ENCODE measurements around the gene USP38.

USP38 gene

DNA sequence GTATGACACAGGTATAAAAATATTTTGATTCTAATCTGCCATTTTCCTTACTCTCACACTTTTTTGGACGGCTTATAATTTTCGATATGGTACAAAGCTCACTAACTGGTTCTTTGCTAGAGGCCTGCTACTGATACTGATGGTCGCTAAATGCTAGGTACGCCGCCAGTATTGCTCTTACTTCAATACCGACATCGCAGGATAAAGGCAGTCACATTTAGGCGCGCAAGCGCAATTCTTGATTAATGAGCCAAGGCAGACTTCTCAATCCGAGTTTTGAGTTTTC lies 557 bp upstream of the USP38 start:
- DNase-seq, result no peak

DNA sequence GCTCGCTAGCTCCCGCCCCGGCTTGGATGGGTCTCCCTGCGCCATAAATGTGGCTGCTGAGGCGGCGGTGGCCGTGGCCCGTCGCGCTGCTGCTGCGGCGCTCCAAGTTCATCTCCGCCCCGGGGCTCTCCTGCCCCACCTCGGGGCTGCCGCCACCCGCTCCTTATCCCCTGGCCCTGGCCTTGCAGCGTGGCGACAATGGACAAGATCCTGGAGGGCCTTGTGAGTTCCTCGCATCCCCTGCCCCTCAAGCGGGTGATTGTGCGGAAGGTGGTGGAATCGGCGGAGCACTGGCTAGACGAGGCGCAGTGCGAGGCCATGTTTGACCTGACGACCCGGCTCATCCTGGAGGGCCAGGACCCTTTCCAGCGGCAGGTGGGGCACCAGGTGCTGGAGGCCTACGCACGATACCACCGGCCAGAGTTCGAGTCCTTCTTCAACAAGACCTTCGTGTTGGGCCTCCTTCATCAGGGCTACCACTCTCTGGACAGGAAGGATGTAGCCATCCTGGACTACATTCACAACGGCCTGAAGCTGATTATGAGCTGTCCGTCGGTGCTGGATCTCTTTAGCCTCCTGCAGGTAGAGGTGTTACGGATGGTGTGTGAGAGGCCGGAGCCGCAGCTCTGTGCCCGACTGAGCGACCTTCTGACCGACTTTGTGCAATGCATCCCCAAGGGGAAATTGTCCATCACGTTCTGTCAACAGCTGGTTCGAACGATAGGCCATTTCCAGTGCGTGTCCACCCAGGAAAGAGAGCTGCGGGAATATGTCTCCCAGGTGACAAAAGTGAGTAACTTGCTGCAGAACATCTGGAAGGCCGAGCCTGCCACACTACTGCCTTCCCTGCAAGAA lies 763 bp downstream of the USP38 start:
- Histone ChIP-seq H3K4me1 (ENCODE audit: control insufficient read depth, insufficient read depth, low read length, poor library complexity, severe bottlenecking) (peaks cover 22% of the 10 kb centered on the region), H3K4me3 (ENCODE audit: insufficient read depth, low read depth, low read length, poor library complexity, severe bottlenecking) (peak overlapping the region; percentile 85), H3K27me3 (replicated peaks; ENCODE audit: control insufficient read depth, insufficient read depth, low read length, poor library complexity, severe bottlenecking) (no peaks in the 10 kb centered on the region), H3K27ac (ENCODE audit: insufficient read depth, low read length, poor library complexity, severe bottlenecking) (peak overlapping the region; percentile 95), H3K9me3 (ENCODE audit: control insufficient read depth, low read length) (no peaks in the 10 kb centered on the region), H3K36me3 (ENCODE audit: control insufficient read depth, insufficient read depth, low read length) (peaks cover 4% of the 10 kb centered on the region)
- peak in 2 of 3 donors; percentile 0 to 5 for DNase-seq

More for the DNA sequence above, 557 bp upstream of the USP38 start:
- Histone ChIP-seq H3K4me3 (ENCODE audit: insufficient read depth, low read depth, low read length, poor library complexity, severe bottlenecking) (peak overlapping the region; percentile 85), H3K9me3 (ENCODE audit: control insufficient read depth, low read length) (no peaks in the 10 kb centered on the region), H3K27me3 (replicated peaks; ENCODE audit: control insufficient read depth, insufficient read depth, low read length, poor library complexity, severe bottlenecking) (no peaks in the 10 kb centered on the region), H3K4me1 (ENCODE audit: control insufficient read depth, insufficient read depth, low read length, poor library complexity, severe bottlenecking) (peaks cover 22% of the 10 kb centered on the region), H3K27ac (ENCODE audit: insufficient read depth, low read length, poor library complexity, severe bottlenecking) (peak overlapping the region; percentile 95), H3K36me3 (ENCODE audit: control insufficient read depth, insufficient read depth, low read length) (no peaks in the 10 kb centered on the region)

DNA sequence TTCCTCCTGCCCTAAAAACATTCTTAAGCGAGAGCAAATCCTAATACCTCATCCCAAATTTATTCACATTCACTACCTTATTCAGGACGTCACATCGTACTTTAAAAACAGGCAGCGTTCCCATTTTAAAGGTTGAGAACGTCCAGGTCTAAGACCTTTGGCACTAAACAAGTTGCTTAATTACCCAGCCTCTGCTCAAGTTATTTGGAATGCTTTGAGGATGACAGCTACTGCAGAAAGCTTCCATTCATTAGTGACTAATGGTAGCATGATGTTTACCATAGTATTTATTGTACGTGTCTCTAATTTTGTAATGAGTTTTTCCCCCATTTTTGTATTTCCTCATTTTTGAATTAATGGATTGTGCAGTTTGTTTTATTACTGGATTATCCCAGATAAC lies 1.5 kb downstream of the USP38 start:
- Histone ChIP-seq H3K4me3 (ENCODE audit: insufficient read depth, low read depth, low read length, poor library complexity, severe bottlenecking) (peak overlapping the region; percentile 85), H3K36me3 (ENCODE audit: control insufficient read depth, insufficient read depth, low read length) (peaks cover 11% of the 10 kb centered on the region), H3K4me1 (ENCODE audit: control insufficient read depth, insufficient read depth, low read length, poor library complexity, severe bottlenecking) (peaks cover 22% of the 10 kb centered on the region), H3K27me3 (replicated peaks; ENCODE audit: control insufficient read depth, insufficient read depth, low read length, poor library complexity, severe bottlenecking) (no peaks in the 10 kb centered on the region), H3K27ac (ENCODE audit: insufficient read depth, low read length, poor library complexity, severe bottlenecking) (peak overlapping the region; percentile 95), H3K9me3 (ENCODE audit: control insufficient read depth, low read length) (no peaks in the 10 kb centered on the region)
- no peak for DNase-seq

DNA sequence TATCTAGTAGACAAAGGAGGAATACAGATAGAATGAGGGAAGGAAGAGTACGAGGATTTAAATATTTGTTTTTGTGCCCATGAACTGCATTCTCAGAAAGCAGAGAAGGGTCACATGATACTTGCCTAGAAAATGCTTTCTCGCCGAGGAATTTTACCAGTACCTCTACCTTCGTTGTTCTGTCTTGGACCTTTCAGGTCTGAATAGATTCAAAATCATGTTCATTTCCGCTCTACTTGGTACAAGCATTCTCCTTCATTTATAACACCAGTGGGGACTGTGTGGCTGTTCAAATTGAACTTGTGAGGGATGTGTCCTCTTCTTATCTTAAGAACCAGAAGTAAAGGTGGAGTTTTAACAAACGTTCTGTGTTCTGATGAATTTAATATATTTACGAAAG lies 1.9 kb downstream of the USP38 start:
- Histone ChIP-seq H3K9me3 (ENCODE audit: control insufficient read depth, low read length) (no peaks in the 10 kb centered on the region), H3K27ac (ENCODE audit: insufficient read depth, low read length, poor library complexity, severe bottlenecking) (peak overlapping the region; percentile 95), H3K4me3 (ENCODE audit: insufficient read depth, low read depth, low read length, poor library complexity, severe bottlenecking) (peak overlapping the region; percentile 85), H3K4me1 (ENCODE audit: control insufficient read depth, insufficient read depth, low read length, poor library complexity, severe bottlenecking) (peaks cover 22% of the 10 kb centered on the region), H3K36me3 (ENCODE audit: control insufficient read depth, insufficient read depth, low read length) (peaks cover 15% of the 10 kb centered on the region), H3K27me3 (replicated peaks; ENCODE audit: control insufficient read depth, insufficient read depth, low read length, poor library complexity, severe bottlenecking) (no peaks in the 10 kb centered on the region)
- DNase-seq, result no peak

DNA sequence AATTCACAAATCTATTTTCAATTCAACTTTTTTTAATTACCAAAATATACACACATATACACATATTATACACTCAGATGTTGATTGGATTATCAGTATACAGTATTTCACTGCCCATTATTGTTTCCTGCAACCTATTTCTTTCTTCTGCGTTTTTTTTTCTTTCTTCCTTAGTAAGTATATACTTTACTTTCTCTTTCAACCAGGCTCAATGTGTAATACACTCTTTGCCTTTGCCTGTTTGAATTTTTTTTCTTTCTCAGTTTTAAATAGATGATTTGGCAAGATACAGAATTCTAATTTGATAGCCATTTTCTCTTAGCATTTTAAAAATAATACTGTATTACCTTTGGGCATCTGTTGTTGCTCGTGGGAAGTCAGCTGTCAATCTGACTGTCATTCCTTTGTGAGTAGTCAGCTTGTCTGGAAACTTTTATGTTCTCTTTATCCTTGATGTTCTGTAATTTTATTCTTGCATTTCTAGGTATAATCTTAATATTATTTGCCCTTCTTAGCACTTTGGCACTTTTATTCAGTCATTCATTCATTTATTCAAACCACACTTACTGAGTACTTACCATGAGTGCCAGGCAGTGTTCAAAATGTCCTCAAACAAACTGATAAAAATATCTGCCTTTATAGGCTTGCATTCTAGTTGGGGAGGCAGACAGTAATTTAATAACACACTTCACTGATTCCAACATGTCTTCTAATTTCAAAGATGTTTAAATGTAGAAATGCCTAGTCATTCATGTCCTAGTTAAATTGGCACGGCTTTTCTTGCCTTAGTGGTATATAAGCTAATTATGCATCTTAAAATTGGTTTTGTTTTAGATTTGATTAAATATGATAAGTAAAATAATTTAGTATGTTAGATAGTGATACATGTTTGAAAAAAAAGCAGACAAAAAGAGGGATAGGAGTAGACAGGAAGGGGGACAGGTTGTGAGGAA lies 3.7 kb downstream of the USP38 start:
- no peaks in the 10 kb centered on the region for H3K27me3 ChIP-seq (replicated peaks; ENCODE audit: control insufficient read depth, insufficient read depth, low read length, poor library complexity, severe bottlenecking)
- H3K9me3 ChIP-seq (ENCODE audit: control insufficient read depth, low read length), result no peaks in the 10 kb centered on the region
- peaks cover 30% of the 10 kb centered on the region for H3K36me3 ChIP-seq (ENCODE audit: control insufficient read depth, insufficient read depth, low read length)
- no peak for DNase-seq
- H3K4me3 ChIP-seq (ENCODE audit: insufficient read depth, low read depth, low read length, poor library complexity, severe bottlenecking), result peak overlapping the region; percentile 85
- H3K4me1 ChIP-seq (ENCODE audit: control insufficient read depth, insufficient read depth, low read length, poor library complexity, severe bottlenecking), result peaks cover 21% of the 10 kb centered on the region
- no peak overlapping the region for H3K27ac ChIP-seq (ENCODE audit: insufficient read depth, low read length, poor library complexity, severe bottlenecking)

DNA sequence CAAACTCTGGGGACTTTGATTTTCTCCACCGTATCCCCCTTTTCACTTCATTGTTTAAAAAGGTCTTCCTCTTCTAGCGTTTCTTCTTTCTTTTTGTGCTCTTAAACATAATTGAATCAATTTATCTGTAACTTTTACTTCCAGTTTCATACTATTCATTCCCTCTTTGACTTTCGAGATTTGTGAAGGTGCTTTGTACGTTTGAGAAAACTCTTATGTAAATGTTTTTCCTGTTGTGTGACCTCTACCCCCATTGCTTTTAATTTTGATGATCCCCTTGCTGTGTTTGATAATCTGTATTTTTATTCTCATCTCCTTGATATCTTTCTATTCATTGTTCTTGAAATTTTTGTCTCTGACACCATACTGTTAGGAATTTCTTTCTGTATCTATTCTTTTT lies 4.8 kb downstream of the USP38 start:
- DNase-seq, result no peak
- H3K27me3 ChIP-seq (replicated peaks; ENCODE audit: control insufficient read depth, insufficient read depth, low read length, poor library complexity, severe bottlenecking), result no peaks in the 10 kb centered on the region
- peaks cover 14% of the 10 kb centered on the region for H3K4me1 ChIP-seq (ENCODE audit: control insufficient read depth, insufficient read depth, low read length, poor library complexity, severe bottlenecking)
- peaks cover 36% of the 10 kb centered on the region for H3K36me3 ChIP-seq (ENCODE audit: control insufficient read depth, insufficient read depth, low read length)
- H3K4me3 ChIP-seq (ENCODE audit: insufficient read depth, low read depth, low read length, poor library complexity, severe bottlenecking), result no peak overlapping the region
- no peaks in the 10 kb centered on the region for H3K9me3 ChIP-seq (ENCODE audit: control insufficient read depth, low read length)
- no peak overlapping the region for H3K27ac ChIP-seq (ENCODE audit: insufficient read depth, low read length, poor library complexity, severe bottlenecking)

DNA sequence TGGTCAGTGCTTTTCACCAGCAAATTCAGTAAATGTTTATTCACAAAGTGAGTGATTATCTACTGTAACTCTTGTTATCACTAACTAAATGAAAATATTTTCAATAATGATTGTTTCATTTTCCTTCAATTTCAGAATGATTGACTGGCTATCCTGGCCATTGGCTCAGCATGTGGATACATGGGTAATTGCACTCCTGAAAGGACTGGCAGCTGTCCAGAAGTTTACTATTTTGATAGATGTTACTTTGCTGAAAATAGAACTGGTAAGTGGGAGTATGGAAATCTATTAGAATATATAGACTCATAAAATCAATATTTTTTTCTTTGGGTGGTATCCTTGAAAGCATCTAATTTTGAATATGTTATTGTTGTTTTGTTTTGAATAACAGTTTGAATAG lies 10.9 kb downstream of the USP38 start:
- DNase-seq, result no peak
- H3K27ac ChIP-seq (ENCODE audit: insufficient read depth, low read length, poor library complexity, severe bottlenecking), result no peak overlapping the region
- no peak overlapping the region for H3K4me3 ChIP-seq (ENCODE audit: insufficient read depth, low read depth, low read length, poor library complexity, severe bottlenecking)
- H3K27me3 ChIP-seq (replicated peaks; ENCODE audit: control insufficient read depth, insufficient read depth, low read length, poor library complexity, severe bottlenecking), result no peaks in the 10 kb centered on the region
- H3K9me3 ChIP-seq (ENCODE audit: control insufficient read depth, low read length), result no peaks in the 10 kb centered on the region
- no peaks in the 10 kb centered on the region for H3K4me1 ChIP-seq (ENCODE audit: control insufficient read depth, insufficient read depth, low read length, poor library complexity, severe bottlenecking)
- H3K36me3 ChIP-seq (ENCODE audit: control insufficient read depth, insufficient read depth, low read length), result peaks cover 84% of the 10 kb centered on the region

DNA sequence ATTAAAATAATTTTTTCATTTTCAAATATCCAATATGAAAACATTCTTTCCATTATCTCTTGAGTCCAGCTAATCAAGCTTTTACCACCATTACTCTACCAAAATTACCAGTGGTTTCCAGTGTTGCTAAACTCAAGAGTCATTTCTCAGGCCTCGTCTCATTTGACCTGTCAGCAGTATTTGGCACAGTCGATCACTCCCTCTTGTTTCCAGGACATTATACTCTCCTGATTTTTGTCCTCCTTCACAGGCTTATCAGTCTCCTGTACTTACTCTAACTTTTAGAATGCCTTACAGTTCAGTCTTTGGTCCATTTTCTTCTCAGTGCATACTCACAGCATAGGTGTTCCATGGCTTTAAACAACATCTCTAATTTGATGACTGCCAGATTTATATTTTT lies 11.6 kb downstream of the USP38 start:
- Histone ChIP-seq H3K27me3 (replicated peaks; ENCODE audit: control insufficient read depth, insufficient read depth, low read length, poor library complexity, severe bottlenecking) (no peaks in the 10 kb centered on the region), H3K27ac (ENCODE audit: insufficient read depth, low read length, poor library complexity, severe bottlenecking) (no peak overlapping the region), H3K36me3 (ENCODE audit: control insufficient read depth, insufficient read depth, low read length) (peaks cover 85% of the 10 kb centered on the region), H3K4me1 (ENCODE audit: control insufficient read depth, insufficient read depth, low read length, poor library complexity, severe bottlenecking) (no peaks in the 10 kb centered on the region), H3K4me3 (ENCODE audit: insufficient read depth, low read depth, low read length, poor library complexity, severe bottlenecking) (no peak overlapping the region), H3K9me3 (ENCODE audit: control insufficient read depth, low read length) (no peaks in the 10 kb centered on the region)
- no peak for DNase-seq

DNA sequence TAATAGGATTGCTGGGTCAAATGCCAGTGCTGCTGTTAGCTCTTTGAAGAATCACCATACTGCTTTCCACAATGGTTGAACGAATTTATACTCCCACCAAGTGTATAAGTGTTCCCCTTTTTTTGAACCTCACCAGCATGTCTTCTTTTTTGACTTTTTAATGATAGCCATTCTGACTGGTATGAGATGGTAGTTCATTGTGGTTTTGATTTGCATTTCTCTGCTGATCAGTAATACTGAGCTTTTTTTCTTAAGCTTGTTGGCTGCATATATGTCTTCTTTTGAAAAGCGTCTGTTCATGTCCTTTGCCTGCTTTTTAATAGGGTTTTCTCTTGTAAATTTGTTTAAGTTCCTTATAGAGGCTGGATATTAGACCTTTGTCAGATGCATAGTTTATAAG lies 14.8 kb downstream of the USP38 start:
- Histone ChIP-seq H3K4me1 (ENCODE audit: control insufficient read depth, insufficient read depth, low read length, poor library complexity, severe bottlenecking) (no peaks in the 10 kb centered on the region), H3K27ac (ENCODE audit: insufficient read depth, low read length, poor library complexity, severe bottlenecking) (no peak overlapping the region), H3K9me3 (ENCODE audit: control insufficient read depth, low read length) (no peaks in the 10 kb centered on the region), H3K27me3 (replicated peaks; ENCODE audit: control insufficient read depth, insufficient read depth, low read length, poor library complexity, severe bottlenecking) (no peaks in the 10 kb centered on the region), H3K36me3 (ENCODE audit: control insufficient read depth, insufficient read depth, low read length) (peaks cover 88% of the 10 kb centered on the region), H3K4me3 (ENCODE audit: insufficient read depth, low read depth, low read length, poor library complexity, severe bottlenecking) (no peak overlapping the region)
- no peak for DNase-seq

DNA sequence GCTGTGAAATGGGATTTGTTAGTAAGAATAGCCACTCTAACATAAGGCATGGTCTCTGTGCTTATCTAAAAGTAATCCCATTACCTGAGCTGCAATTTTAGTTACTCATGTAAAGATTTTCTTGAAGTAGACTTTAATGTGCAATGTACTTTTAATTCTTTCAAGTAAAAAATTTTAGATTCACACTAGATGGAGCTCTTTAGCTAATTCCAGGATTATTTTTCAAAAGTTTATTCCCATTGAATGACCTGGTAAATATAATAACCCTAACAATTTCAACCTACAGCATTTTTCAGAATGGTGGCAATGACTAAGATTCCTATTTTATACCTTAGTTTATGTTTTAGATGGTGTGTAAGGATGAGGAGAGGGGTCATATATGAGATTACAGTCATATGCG lies 18.1 kb downstream of the USP38 start:
- Histone ChIP-seq H3K4me3 (ENCODE audit: insufficient read depth, low read depth, low read length, poor library complexity, severe bottlenecking) (no peak overlapping the region), H3K9me3 (ENCODE audit: control insufficient read depth, low read length) (no peaks in the 10 kb centered on the region), H3K36me3 (ENCODE audit: control insufficient read depth, insufficient read depth, low read length) (peaks cover 78% of the 10 kb centered on the region), H3K27ac (ENCODE audit: insufficient read depth, low read length, poor library complexity, severe bottlenecking) (no peak overlapping the region), H3K4me1 (ENCODE audit: control insufficient read depth, insufficient read depth, low read length, poor library complexity, severe bottlenecking) (no peaks in the 10 kb centered on the region), H3K27me3 (replicated peaks; ENCODE audit: control insufficient read depth, insufficient read depth, low read length, poor library complexity, severe bottlenecking) (no peaks in the 10 kb centered on the region)
- DNase-seq, result no peak

All from effector memory CD4-positive, alpha-beta T cell (primary cell).